Fibroblast of lung (primary cell): Measurements from ENCODE around the gene MYO10.

Source experiments
- EZH2 ChIP-seq: IDR thresholded peaks from 2 replicates; pipeline ENCODE4 v1.5.1; 2012; ENCODE audit warnings: low read length, control low read depth, mild to moderate bottlenecking; ENCODE audit errors: missing control alignments
- TF ChIP-seq, protein P1 (sequence below), 2 donors: IDR thresholded peaks in 1 of 2; conservative IDR thresholded peaks in 1 of 2; 1 replicate in 1 of 2; 2 replicates in 1 of 2; pipeline ENCODE4 v1.5.1; 2011 to 2012; ENCODE audit warnings: low read length in 2 of 2, control low read depth in 1 of 2, inconsistent platforms in 1 of 2, low read depth in 1 of 2, mild to moderate bottlenecking in 1 of 2

DNA sequence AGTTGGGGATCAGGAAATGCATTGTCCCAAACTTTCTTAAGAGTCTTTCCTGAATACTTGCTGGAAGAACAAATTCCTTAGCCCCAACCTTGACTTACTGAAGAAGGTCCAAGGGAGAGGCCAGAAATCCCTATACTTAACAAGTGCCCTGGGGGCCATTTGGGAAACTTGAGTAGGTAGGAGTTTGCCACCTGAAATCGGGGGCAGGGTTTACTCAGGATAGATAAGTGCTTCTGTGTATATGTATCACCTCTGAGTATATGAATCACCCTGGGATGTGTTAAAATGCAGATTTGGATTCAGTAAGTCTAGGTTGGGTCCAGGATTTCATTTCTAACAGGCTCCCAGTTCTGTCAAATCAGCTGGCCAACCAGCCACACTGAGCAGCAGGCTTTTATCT is 47.9 kb upstream of the MYO10 start:
- TF ChIP-seq, protein P1, sequence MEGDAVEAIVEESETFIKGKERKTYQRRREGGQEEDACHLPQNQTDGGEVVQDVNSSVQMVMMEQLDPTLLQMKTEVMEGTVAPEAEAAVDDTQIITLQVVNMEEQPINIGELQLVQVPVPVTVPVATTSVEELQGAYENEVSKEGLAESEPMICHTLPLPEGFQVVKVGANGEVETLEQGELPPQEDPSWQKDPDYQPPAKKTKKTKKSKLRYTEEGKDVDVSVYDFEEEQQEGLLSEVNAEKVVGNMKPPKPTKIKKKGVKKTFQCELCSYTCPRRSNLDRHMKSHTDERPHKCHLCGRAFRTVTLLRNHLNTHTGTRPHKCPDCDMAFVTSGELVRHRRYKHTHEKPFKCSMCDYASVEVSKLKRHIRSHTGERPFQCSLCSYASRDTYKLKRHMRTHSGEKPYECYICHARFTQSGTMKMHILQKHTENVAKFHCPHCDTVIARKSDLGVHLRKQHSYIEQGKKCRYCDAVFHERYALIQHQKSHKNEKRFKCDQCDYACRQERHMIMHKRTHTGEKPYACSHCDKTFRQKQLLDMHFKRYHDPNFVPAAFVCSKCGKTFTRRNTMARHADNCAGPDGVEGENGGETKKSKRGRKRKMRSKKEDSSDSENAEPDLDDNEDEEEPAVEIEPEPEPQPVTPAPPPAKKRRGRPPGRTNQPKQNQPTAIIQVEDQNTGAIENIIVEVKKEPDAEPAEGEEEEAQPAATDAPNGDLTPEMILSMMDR (conservative IDR thresholded peaks at IDR 0.05 in 1 of 2, IDR thresholded peaks at IDR 0.05 in 1 of 2; ENCODE audit: low read depth in 1 of 2, low read length in 2 of 2), result no peak
- no peak for TF ChIP-seq EZH2
